Neural progenitor cell (in vitro differentiated cells): ENCODE results near the gene FUBP1. TPM values are rescaled to one million over a fixed set of nuclear protein-coding genes. Genes with fewer than 3 reads are reported as not detected.

Source experiments
- DNase-seq: peaks from one replicate; pipeline ENCODE4 v3.0.0-alpha.2; 2016; ENCODE audit warnings: low spot score
- H2AFZ ChIP-seq: fragments of 200-600 bp; sonication (generic); replicated peaks from 2 replicates; pipeline ENCODE4 v1.6.1; 2016; ENCODE audit warnings: antibody characterized with exemption
- H3F3A ChIP-seq: fragments of 200-600 bp; sonication (generic); 2 replicates; pipeline ENCODE4 v1.6.1; 2016; ENCODE audit warnings: antibody characterized with exemption, low read depth
- H3K27ac ChIP-seq: fragments of 200-600 bp; sonication (generic); 2 replicates; pipeline ENCODE4 v1.5.1; 2016; ENCODE audit warnings: mild to moderate bottlenecking
- H3K27me3 ChIP-seq: fragments of 200-600 bp; sonication (generic); 2 replicates; pipeline ENCODE4 v1.6.1; 2016; ENCODE audit warnings: mild to moderate bottlenecking, moderate library complexity
- H3K36me3 ChIP-seq: fragments of 200-600 bp; sonication (generic); 2 replicates; pipeline ENCODE4 v1.5.1; 2016
- H3K4me1 ChIP-seq: fragments of 200-600 bp; sonication (generic); 2 replicates; pipeline ENCODE4 v1.6.1; 2016; ENCODE audit warnings: mixed run types
- H3K4me2 ChIP-seq: fragments of 200-600 bp; sonication (generic); 2 replicates; pipeline ENCODE4 v1.6.1; 2016
- H3K4me3 ChIP-seq: fragments of 200-600 bp; sonication (generic); 2 replicates; pipeline ENCODE4 v1.5.1; 2016
- H3K79me2 ChIP-seq: fragments of 200-600 bp; sonication (generic); 2 replicates; pipeline ENCODE4 v1.6.1; 2016; ENCODE audit warnings: low read depth
- H3K9ac ChIP-seq: fragments of 200-600 bp; sonication (generic); 2 replicates; pipeline ENCODE4 v1.6.1; 2016
- H3K9me3 ChIP-seq: fragments of 200-600 bp; sonication (generic); 2 replicates; pipeline ENCODE4 v1.5.1; 2016; ENCODE audit warnings: low read depth
- H4K20me1 ChIP-seq: fragments of 200-600 bp; sonication (generic); 2 replicates; pipeline ENCODE4 v1.6.1; 2016; ENCODE audit warnings: low read depth
- H3K27ac Mint-ChIP-seq: 3 replicates; pipeline ENCODE4 v1.8.0; 2021; ENCODE audit warnings: mixed read lengths
- H3K27me3 Mint-ChIP-seq: 2 replicates; pipeline ENCODE4 v1.8.0; 2022; ENCODE audit warnings: low read depth, mild to moderate bottlenecking, inconsistent platforms, moderate library complexity, mixed read lengths; ENCODE audit not compliant: insufficient read depth
- H3K36me3 Mint-ChIP-seq: 3 replicates; pipeline ENCODE4 v1.8.0; 2021; ENCODE audit warnings: mixed read lengths
- H3K4me1 Mint-ChIP-seq: 3 replicates; pipeline ENCODE4 v1.8.0; 2021; ENCODE audit warnings: mixed read lengths
- H3K4me3 Mint-ChIP-seq: 3 replicates; pipeline ENCODE4 v1.8.0; 2021; ENCODE audit warnings: mild to moderate bottlenecking, moderate library complexity, mixed read lengths
- H3K9me3 Mint-ChIP-seq: 3 replicates; pipeline ENCODE4 v1.8.0; 2020; ENCODE audit warnings: mixed read lengths
- EZH2 ChIP-seq: fragments of 200-600 bp; sonication (generic); IDR thresholded peaks from 2 replicates; pipeline ENCODE4 v1.6.1; 2017; ENCODE audit warnings: antibody characterized with exemption, mild to moderate bottlenecking, moderate library complexity
- EZH2phosphoT487 ChIP-seq: fragments of 200-600 bp; sonication (generic); IDR thresholded peaks from 2 replicates; pipeline ENCODE4 v1.6.1; 2017; ENCODE audit warnings: antibody characterized with exemption
- total RNA-seq: library from RNA; depleted of rRNA; stranded (reverse); fragments of >200 nt; gene quantifications from 2 replicates; pipeline ENCODE4 v1.2.3, GENCODE V29; 2015; ENCODE audit warnings: low replicate concordance
- TF ChIP-seq, protein P1 (sequence below): fragments of 200-600 bp; sonication (generic); IDR thresholded peaks from 2 replicates; pipeline ENCODE4 v1.5.1; 2017; ENCODE audit warnings: antibody characterized with exemption, mild to moderate bottlenecking

FUBP1 gene
- total RNA-seq, 1 donor from 2014 or later, result 491 TPM

DNA sequence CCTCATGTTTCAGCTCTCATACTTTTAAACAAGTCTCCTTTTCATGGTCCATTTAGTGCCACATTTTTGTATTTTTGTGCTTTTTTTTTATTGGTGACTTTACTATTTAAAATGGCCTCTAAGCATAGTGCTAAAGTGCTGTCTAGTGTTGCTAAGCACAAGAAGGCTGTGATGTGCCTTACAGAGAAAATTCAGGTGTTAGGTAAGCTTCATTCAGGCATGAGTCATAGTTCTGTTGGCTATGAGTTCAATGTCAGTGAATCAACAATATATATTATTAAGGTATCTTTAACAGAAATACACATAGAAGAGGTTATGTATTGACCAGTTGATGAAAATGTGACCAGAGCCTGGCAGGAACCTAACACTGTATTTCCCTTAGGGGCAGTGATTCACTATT, 12.8 kb upstream of the FUBP1 start:
- TF ChIP-seq EZH2phosphoT487, result no peak
- H3K36me3 Mint-ChIP-seq, result peaks cover 15% of the 10 kb centered on the region

DNA sequence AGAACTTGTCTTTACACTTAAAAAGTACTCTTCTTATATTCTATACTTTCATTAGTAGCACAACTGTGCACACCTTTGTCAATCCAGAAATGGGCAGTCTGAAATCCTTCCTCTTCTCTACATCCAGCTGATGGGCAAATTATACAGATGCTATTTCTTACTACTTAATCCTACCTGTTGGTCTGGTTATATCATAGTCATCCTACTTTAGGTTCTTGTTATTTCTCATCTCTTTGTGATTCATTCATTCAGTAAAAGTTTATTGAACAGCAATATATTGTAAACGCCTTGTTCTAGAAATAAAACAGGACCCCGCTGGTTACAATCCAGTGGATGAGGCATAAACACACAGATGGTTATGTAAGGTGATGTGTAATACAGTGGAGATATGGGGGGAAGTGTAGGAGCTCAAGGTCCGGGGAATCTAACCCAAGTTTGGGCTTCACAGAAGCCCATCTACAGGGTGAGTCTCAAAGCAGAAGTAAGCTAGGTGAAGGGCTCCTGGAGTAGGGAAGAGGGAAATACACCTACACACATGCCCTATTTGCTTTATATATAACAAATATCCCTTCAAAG, 11.8 kb upstream of the FUBP1 start:
- Histone ChIP-seq H4K20me1 (peaks cover 42% of the 10 kb centered on the region), H3K27ac (no peak overlapping the region), H3K4me3 (no peak overlapping the region), H3K9me3 (no peaks in the 10 kb centered on the region), H3K27me3 (no peaks in the 10 kb centered on the region), H2AFZ (no peak overlapping the region), H3K36me3 (no peaks in the 10 kb centered on the region), H3F3A (no peaks in the 10 kb centered on the region), H3K79me2 (peaks cover 97% of the 10 kb centered on the region), H3K4me2 (no peak overlapping the region), H3K9ac (no peak overlapping the region), H3K4me1 (peaks cover 8% of the 10 kb centered on the region)
- Mint-ChIP-seq H3K4me1 (no peaks in the 10 kb centered on the region), H3K36me3 (peaks cover 17% of the 10 kb centered on the region), H3K27ac (no peak overlapping the region), H3K4me3 (no peak overlapping the region), H3K9me3 (no peaks in the 10 kb centered on the region), H3K27me3 (no peaks in the 10 kb centered on the region)
- DNase-seq, result no peak
- TF ChIP-seq EZH2, result no peak
- TF ChIP-seq, protein P1, sequence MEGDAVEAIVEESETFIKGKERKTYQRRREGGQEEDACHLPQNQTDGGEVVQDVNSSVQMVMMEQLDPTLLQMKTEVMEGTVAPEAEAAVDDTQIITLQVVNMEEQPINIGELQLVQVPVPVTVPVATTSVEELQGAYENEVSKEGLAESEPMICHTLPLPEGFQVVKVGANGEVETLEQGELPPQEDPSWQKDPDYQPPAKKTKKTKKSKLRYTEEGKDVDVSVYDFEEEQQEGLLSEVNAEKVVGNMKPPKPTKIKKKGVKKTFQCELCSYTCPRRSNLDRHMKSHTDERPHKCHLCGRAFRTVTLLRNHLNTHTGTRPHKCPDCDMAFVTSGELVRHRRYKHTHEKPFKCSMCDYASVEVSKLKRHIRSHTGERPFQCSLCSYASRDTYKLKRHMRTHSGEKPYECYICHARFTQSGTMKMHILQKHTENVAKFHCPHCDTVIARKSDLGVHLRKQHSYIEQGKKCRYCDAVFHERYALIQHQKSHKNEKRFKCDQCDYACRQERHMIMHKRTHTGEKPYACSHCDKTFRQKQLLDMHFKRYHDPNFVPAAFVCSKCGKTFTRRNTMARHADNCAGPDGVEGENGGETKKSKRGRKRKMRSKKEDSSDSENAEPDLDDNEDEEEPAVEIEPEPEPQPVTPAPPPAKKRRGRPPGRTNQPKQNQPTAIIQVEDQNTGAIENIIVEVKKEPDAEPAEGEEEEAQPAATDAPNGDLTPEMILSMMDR, result no peak
- TF ChIP-seq EZH2phosphoT487, result no peak

More for the DNA sequence above, 12.8 kb upstream of the FUBP1 start:
- Histone ChIP-seq H3K27me3 (no peaks in the 10 kb centered on the region), H2AFZ (no peak overlapping the region), H3K79me2 (peaks cover 97% of the 10 kb centered on the region), H3K9ac (no peak overlapping the region), H3K4me1 (no peaks in the 10 kb centered on the region), H3K36me3 (no peaks in the 10 kb centered on the region), H3K4me3 (no peak overlapping the region), H3K27ac (no peak overlapping the region), H3K9me3 (no peaks in the 10 kb centered on the region), H4K20me1 (peaks cover 35% of the 10 kb centered on the region), H3K4me2 (no peak overlapping the region), H3F3A (no peaks in the 10 kb centered on the region)
- no peak overlapping the region for H3K27ac Mint-ChIP-seq
- no peaks in the 10 kb centered on the region for H3K27me3 Mint-ChIP-seq
- H3K4me3 Mint-ChIP-seq, result no peak overlapping the region
- H3K9me3 Mint-ChIP-seq, result no peaks in the 10 kb centered on the region
- DNase-seq, result no peak
- no peaks in the 10 kb centered on the region for H3K4me1 Mint-ChIP-seq

GRCh38 chr1:77989744-77990143, 10.9 kb upstream of the FUBP1 start:
- Histone ChIP-seq H3K9me3 (no peaks in the 10 kb centered on the region), H4K20me1 (peaks cover 46% of the 10 kb centered on the region), H3K4me1 (peaks cover 18% of the 10 kb centered on the region), H3F3A (no peaks in the 10 kb centered on the region), H3K79me2 (peaks cover 97% of the 10 kb centered on the region), H3K4me3 (no peak overlapping the region), H3K27ac (no peak overlapping the region), H3K36me3 (no peaks in the 10 kb centered on the region), H2AFZ (no peak overlapping the region), H3K9ac (no peak overlapping the region), H3K4me2 (no peak overlapping the region), H3K27me3 (no peaks in the 10 kb centered on the region)
- TF ChIP-seq, protein P1, result no peak
- TF ChIP-seq EZH2phosphoT487 (no peak), EZH2 (no peak)
- H3K27me3 Mint-ChIP-seq, result no peaks in the 10 kb centered on the region
- no peak overlapping the region for H3K4me3 Mint-ChIP-seq
- H3K36me3 Mint-ChIP-seq, result peaks cover 17% of the 10 kb centered on the region
- H3K9me3 Mint-ChIP-seq, result no peaks in the 10 kb centered on the region
- H3K4me1 Mint-ChIP-seq, result no peaks in the 10 kb centered on the region
- DNase-seq, result no peak
- no peak overlapping the region for H3K27ac Mint-ChIP-seq

GRCh38 chr1:77987919-77988318, 9.0 kb upstream of the FUBP1 start:
- no peak overlapping the region for H3K27ac ChIP-seq
- peaks cover 91% of the 10 kb centered on the region for H3K79me2 ChIP-seq
- peaks cover 30% of the 10 kb centered on the region for H3K4me1 ChIP-seq
- H2AFZ ChIP-seq, result no peak overlapping the region
- peaks cover 12% of the 10 kb centered on the region for H3F3A ChIP-seq
- H3K4me1 Mint-ChIP-seq, result peaks cover 3% of the 10 kb centered on the region
- H3K36me3 Mint-ChIP-seq, result peaks cover 18% of the 10 kb centered on the region
- no peaks in the 10 kb centered on the region for H3K9me3 ChIP-seq
- no peak overlapping the region for H3K4me3 Mint-ChIP-seq
- H3K4me3 ChIP-seq, result no peak overlapping the region
- no peak overlapping the region for H3K4me2 ChIP-seq
- no peak for DNase-seq
- H3K27ac Mint-ChIP-seq, result no peak overlapping the region
- TF ChIP-seq, protein P1, result no peak
- TF ChIP-seq EZH2phosphoT487 (no peak), EZH2 (no peak)
- H4K20me1 ChIP-seq, result peaks cover 58% of the 10 kb centered on the region
- no peak overlapping the region for H3K9ac ChIP-seq
- no peaks in the 10 kb centered on the region for H3K36me3 ChIP-seq
- H3K27me3 Mint-ChIP-seq, result no peaks in the 10 kb centered on the region
- H3K9me3 Mint-ChIP-seq, result no peaks in the 10 kb centered on the region
- no peaks in the 10 kb centered on the region for H3K27me3 ChIP-seq
